HuH-7 (cell line): ENCODE measurements around the gene FBN3.
"Not testable (repeated sequence)": the region's sequence is repeated elsewhere in the genome, so short reads cannot be mapped to it uniquely, and the experiment has no call there.

Source experiments
- DNase-seq: peaks from one replicate; pipeline ENCODE4 v3.0.0; 2011; ENCODE audit warnings: low spot score

FBN3 gene

GRCh38 chr19:8117991-8118390, 31.4 kb downstream of the FBN3 start:
- no peak for DNase-seq

GRCh38 chr19:8116437-8117293, 32.7 kb downstream of the FBN3 start:
- DNase-seq = no peak

GRCh38 chr19:8115805-8116396, 33.5 kb downstream of the FBN3 start:
- DNase-seq = no peak

GRCh38 chr19:8113017-8113416, 36.4 kb downstream of the FBN3 start:
- no peak for DNase-seq

- no peak for DNase-seq
Measured at GRCh38 chr19:8111376-8111775, 38.0 kb downstream of the FBN3 start.

- no peak for DNase-seq
Measured at GRCh38 chr19:8110931-8111330, 38.5 kb downstream of the FBN3 start.

- no peak for DNase-seq
Measured at GRCh38 chr19:8109890-8110662, 39.3 kb downstream of the FBN3 start.

- DNase-seq = no peak
Measured at GRCh38 chr19:8109455-8109854, 39.9 kb downstream of the FBN3 start.

- no peak for DNase-seq
Measured at GRCh38 chr19:8108560-8109445, 40.6 kb downstream of the FBN3 start.

GRCh38 chr19:8107301-8107903, 42.0 kb downstream of the FBN3 start:
- no peak for DNase-seq

- DNase-seq = no peak
Measured at GRCh38 chr19:8105471-8105870, 43.9 kb downstream of the FBN3 start.

- DNase-seq = not testable (repeated sequence)
Measured at GRCh38 chr19:8101910-8102309, 47.5 kb downstream of the FBN3 start.

- no peak for DNase-seq
Measured at GRCh38 chr19:8101311-8101710, 48.1 kb downstream of the FBN3 start.

GRCh38 chr19:8097681-8098567, 51.5 kb downstream of the FBN3 start:
- no peak for DNase-seq

GRCh38 chr19:8097198-8097597, 52.2 kb downstream of the FBN3 start:
- DNase-seq = no peak

GRCh38 chr19:8096071-8096470, 53.3 kb downstream of the FBN3 start:
- DNase-seq = no peak

GRCh38 chr19:8095354-8095886, 54.0 kb downstream of the FBN3 start:
- no peak for DNase-seq

- DNase-seq = no peak
Measured at GRCh38 chr19:8094336-8094735, 55.1 kb downstream of the FBN3 start.

- DNase-seq = no peak
Measured at GRCh38 chr19:8093740-8094139, 55.7 kb downstream of the FBN3 start.

- no peak for DNase-seq
Measured at GRCh38 chr19:8090950-8091349, 58.4 kb downstream of the FBN3 start.
